Epithelial cell of esophagus (primary cell): ENCODE measurements around the gene CSF2RB.

Experiments
- DNase-seq: peaks from one replicate; pipeline ENCODE4 v3.0.0; 2010; ENCODE audit warnings: low read depth
- H3K4me3 ChIP-seq: 2 replicates; pipeline ENCODE4 v1.5.1; 2011; ENCODE audit warnings: mild to moderate bottlenecking, low read length, control low read depth
- TF ChIP-seq, protein P1 (sequence below): IDR thresholded peaks from 2 replicates; pipeline ENCODE4 v1.5.1; 2011; ENCODE audit warnings: low read depth, mild to moderate bottlenecking, low read length, control low read depth, inconsistent platforms; ENCODE audit not compliant: insufficient read depth; ENCODE audit errors: missing control alignments

Gene CSF2RB

DNA sequence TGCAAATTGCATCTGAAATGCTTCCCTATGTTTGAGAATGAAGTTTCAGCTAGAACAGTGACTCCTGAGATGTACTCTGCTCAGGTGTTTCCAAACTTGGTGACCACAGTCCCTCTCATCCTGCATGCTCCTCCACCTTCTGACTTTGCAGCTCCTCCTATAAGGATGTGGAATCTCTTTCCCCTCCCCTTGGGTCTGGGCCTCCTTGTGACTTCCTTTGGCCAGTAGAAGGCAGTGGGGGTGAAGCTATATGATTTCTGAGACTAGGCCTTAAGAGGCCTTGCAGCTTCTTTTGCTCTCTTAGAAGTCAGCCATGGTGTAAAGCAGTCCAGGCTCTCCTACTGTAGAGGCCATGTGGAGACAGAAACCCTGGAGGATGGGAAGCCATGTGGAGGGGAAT is 50.7 kb downstream of the CSF2RB start:
- TF ChIP-seq, protein P1, sequence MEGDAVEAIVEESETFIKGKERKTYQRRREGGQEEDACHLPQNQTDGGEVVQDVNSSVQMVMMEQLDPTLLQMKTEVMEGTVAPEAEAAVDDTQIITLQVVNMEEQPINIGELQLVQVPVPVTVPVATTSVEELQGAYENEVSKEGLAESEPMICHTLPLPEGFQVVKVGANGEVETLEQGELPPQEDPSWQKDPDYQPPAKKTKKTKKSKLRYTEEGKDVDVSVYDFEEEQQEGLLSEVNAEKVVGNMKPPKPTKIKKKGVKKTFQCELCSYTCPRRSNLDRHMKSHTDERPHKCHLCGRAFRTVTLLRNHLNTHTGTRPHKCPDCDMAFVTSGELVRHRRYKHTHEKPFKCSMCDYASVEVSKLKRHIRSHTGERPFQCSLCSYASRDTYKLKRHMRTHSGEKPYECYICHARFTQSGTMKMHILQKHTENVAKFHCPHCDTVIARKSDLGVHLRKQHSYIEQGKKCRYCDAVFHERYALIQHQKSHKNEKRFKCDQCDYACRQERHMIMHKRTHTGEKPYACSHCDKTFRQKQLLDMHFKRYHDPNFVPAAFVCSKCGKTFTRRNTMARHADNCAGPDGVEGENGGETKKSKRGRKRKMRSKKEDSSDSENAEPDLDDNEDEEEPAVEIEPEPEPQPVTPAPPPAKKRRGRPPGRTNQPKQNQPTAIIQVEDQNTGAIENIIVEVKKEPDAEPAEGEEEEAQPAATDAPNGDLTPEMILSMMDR, result no peak
- DNase-seq, result no peak
- H3K4me3 ChIP-seq, result no peak overlapping the region

DNA sequence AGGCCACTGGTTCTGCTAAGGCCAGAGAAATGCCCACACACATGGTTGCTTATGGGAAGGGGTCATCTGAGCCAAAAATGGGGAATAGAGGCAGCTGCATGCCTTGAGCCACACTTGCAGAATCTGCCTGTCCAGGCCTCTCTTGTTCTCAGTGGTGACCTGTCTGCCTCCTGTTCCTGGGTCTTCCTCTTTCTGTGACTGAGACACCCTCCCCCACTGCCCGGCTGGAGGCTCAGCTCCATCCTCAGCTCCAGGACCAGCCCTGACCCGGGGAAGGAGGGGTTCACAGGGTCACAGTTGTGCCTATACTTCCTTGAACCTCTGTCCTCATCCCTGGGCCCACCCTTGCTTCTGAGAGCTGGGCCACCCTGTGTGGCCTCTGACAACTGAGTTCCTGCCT is 52.3 kb downstream of the CSF2RB start:
- TF ChIP-seq, protein P1, result no peak
- H3K4me3 ChIP-seq, result no peak overlapping the region
- no peak for DNase-seq

DNA sequence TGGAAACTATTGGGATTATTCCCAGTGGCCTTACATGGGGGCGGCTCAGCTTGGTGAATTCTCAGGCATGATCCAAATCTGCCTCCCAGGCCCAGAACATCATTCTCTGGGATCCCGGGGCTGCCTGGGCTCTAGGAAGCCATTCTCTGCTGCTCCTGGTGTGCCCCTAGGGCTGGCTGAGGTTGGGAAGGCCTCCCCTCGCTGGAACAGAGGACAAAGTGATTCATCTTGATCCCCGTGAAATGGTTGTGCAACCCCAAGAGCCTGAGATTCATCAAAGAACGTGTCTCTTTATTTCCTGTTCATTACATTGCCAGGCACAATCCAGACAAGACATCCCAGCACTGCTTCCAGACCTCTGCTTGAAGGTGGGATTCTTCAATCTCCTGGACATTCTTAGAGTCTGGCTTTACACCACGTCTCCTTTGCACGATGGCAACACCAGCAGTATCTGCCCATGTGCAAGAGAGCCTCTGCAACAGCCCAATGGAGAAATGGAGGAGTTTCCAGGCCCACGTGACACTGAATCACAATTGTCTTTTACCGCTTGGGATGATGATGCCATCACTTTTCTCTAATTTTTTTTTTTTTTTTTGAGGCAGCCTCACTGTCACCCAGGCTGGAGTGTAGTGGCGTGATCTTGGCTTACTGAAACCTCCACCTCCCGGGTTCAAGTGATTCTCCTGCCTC is 53.6 kb downstream of the CSF2RB start:
- H3K4me3 ChIP-seq, result no peak overlapping the region
- TF ChIP-seq, protein P1, result no peak
- peak; percentile 68 for DNase-seq

DNA sequence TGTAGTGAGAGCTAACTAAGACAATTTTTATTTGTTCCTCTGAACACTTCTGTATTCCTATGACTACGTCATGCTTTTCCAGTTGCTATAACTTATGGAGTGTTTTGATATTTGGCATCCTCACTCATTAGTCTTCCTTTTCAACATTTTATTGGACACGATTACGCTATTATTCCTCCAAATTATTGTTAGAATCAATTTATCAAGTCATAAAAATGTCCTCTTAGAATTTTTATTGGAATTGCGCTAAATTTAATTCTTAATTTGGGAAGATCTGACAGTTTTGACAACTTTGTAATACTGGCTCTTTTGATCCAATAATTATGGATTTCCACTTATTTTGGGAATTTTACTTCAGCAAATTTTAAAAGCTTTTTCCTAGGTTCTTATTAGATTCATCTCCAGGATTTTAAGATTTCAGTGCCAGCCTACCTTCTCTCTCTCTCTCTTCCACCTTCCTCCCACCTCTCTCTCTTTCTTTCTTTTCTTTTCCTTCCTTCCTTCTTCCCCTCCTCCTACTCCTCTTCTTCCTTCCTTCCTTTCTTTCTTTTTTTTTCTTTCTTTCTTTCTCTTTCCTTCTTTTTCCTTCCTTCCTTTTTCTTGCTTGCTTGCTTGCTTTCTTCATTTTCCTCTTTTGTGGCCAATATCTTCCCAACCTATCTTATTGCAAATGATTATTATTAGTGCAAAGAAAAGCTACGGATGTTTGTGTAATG is 55.0 kb downstream of the CSF2RB start:
- no peak overlapping the region for H3K4me3 ChIP-seq
- no peak for DNase-seq
- TF ChIP-seq, protein P1, result no peak

DNA sequence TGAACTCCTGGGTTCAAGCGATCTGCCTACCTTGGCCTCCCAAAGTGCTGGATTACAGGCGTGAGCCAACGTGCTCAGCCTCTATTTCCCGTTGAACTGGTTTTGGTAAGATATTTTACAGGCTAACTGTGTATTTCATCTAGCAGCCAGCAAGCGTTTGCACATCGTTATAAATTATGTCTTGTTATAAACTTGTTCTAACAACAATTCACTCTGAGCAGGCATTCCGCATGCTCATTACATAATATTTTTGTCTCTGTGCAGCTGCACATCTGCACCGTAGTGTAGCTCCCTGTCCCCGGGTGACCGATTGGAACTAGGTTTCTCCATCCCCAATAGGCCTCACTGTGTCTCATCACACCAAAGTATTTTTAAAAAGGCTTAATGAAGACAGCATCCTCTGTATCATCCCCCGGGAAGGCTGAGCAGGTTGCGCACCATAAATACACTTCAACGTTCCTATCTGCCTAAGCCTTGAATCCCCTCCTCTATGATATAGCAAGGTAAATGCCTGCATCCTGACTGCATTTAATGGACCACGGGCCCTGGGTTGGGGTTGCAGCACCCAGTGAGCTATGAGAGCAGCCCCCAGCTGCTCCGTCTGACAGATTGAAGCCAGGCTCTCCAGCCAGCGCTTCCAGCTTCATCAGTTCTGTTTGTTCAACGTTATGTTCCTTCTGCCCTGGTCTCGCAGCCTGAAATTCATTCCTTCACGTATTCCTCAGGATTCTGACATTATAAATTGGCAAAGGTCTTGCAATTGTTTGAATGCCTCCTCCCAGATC is 58.1 kb downstream of the CSF2RB start:
- TF ChIP-seq, protein P1, result no peak
- no peak overlapping the region for H3K4me3 ChIP-seq
- DNase-seq, result peak; percentile 59

GRCh38 chr22:36976606-36977005 is 63.2 kb downstream of the CSF2RB start:
- H3K4me3 ChIP-seq, result no peak overlapping the region
- TF ChIP-seq, protein P1, result no peak
- DNase-seq, result no peak
